ENCODE data around the gene SLC4A9. TPM values are rescaled to one million over a fixed set of nuclear protein-coding genes. Genes with fewer than 3 reads are reported as not detected.

Gene SLC4A9
- polyA plus RNA-seq, 2 of the 4 experiments (the other 2 are of a cell fraction), result not detected

DNA sequence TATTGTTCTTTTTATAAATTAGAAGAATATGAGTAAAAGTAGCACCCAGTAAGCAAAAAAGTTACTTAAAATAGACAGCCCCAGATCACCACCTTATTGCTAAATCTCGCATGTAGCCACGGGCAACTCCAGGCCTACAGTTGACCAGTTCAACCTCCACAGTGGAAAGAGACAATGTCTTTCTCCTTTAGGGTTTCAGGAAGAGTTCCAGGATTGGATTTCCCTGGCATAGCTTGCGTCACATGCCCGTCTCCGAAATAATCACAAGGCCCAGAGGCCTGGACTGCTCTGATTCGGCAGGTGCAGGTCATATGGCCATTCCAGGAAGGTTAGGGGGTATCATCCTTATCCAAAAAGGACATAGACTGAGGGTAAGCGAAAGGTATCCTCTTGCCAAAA is 47.2 kb upstream of the SLC4A9 start:
- Histone ChIP-seq H3K4me2 (no peak overlapping the region), H3K9me3 (no peaks in the 10 kb centered on the region), H3K4me3 (no peak overlapping the region), H3K4me1 (peaks cover 31% of the 10 kb centered on the region), H3K27ac (peak overlapping the region in 1 of 2 experiments; percentile 68; a peak in 3 of 6 replicates)
- POLR2A ChIA-PET, result no interaction called here
- no peak for ATAC-seq
- no peak for FAIRE-seq
- 96% methylated on average over 7 of the region's 7 CpGs for WGBS (ENCODE audit: missing lambda C conversion rate)
- CTCF ChIA-PET, result interaction anchor here (1.0 to 3.9 kb wide), 4 partner anchors 33 to 68 kb away, joined by 3 to 24 read pairs (median 8); partner anchors contain the start of gene HBEGF
- DNase-seq (ENCODE audit: low read depth in 1 of 2, low spot score in 1 of 2), result no peak
- TF ChIP-seq POLR2A (IDR thresholded peaks at IDR 0.05; ENCODE audit: low read length), result no peak
- TF ChIP-seq, protein P1, sequence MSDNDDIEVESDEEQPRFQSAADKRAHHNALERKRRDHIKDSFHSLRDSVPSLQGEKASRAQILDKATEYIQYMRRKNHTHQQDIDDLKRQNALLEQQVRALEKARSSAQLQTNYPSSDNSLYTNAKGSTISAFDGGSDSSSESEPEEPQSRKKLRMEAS (IDR thresholded peaks at IDR 0.05), result no peak

DNA sequence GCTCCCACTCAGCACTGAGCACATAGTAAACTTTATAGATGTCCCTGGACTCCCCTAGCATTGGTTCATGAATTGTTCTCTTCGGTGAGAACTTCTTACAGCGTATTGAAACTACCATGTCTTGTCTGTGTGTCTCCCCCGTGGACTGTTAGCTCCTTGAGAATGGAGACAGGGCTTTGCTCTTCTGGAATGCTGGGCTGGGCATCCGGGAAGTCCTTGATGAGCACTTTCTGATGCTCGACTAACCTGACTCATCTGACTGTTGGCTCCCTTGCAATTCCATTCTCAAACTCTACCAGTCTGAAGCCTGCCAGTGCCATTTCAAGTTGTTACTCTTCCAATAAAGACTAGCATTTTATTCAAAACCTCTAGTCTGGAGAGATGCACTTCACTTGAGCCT is 42.1 kb upstream of the SLC4A9 start:
- H3K27ac ChIP-seq, result peak overlapping the region; percentile 52 to 67
- DNase-seq (ENCODE audit: low read depth in 1 of 2, low spot score in 1 of 2), result peak in 1 of 2 experiments; percentile 70
- WGBS (ENCODE audit: missing lambda C conversion rate), result 36% methylated on average over 5 of the region's 5 CpGs

DNA sequence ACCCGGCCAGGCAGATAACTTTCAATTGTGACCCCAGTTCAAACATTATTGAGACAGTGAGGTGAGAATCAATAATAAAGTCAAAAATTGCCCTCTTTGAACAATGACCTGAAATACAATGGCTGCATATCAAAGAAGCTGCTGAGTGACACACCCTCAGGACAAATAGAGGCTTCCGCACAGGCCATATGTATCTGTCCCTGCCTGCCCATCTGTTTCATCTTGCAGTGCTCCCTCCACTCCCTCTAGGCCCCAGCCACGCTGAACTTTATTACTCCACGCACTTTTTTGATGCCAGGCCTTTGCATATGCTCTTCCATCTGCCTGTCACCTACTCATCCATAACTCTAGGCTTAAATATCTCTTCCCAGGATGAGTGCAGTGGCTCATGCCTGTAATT is 41.2 kb upstream of the SLC4A9 start:
- CTCF ChIA-PET, result interaction anchor here (1.3 to 2.8 kb wide), 6 partner anchors 9 to 40 kb away, joined by 3 to 11 read pairs (median 8); partner anchors contain the start of gene HBEGF
- H3K4me3 ChIP-seq, result no peak overlapping the region
- ATAC-seq, result no peak

More for the DNA sequence above, 42.1 kb upstream of the SLC4A9 start:
- POLR2A ChIA-PET, result interaction anchor here (1.0 to 2.3 kb wide), 2 partner anchors 15 to 28 kb away, joined by 4 to 11 read pairs; partner anchors contain the start of genes HBEGF and PFDN1
- Histone ChIP-seq H3K4me3 (no peak overlapping the region), H3K9me3 (no peaks in the 10 kb centered on the region), H3K4me2 (peak overlapping the region; percentile 53), H3K4me1 (peaks cover 29% of the 10 kb centered on the region)
- CTCF ChIA-PET, result interaction anchor here (1.1 to 2.8 kb wide), 9 partner anchors 10 to 56 kb away, joined by 3 to 11 read pairs (median 4); partner anchors contain the start of gene HBEGF
- TF ChIP-seq FOSL2 (IDR thresholded peaks at IDR 0.05) (no peak), FOSL2 (CRISPR knock-in tag; IDR thresholded peaks at IDR 0.05) (0 out of 2 replicates have a peak, but pooled peaks have one; percentile 36), TP53 (CRISPR knock-in tag; IDR thresholded peaks at IDR 0.05) (no peak)
- ATAC-seq (peak; percentile 81 to 87), FAIRE-seq (no peak)

More for the DNA sequence above, 41.2 kb upstream of the SLC4A9 start:
- no peaks in the 10 kb centered on the region for H3K9me3 ChIP-seq
- H3K4me2 ChIP-seq, result no peak overlapping the region
- no peak for FAIRE-seq
- H3K27ac ChIP-seq, result peak overlapping the region in 1 of 2 experiments; percentile 67; a peak in 3 of 6 replicates
- POLR2A ChIA-PET, result interaction anchor here (2.3 kb wide), 1 partner anchor 27 kb away, joined by 11 read pairs; the partner anchor contains the start of gene HBEGF
- peaks cover 39% of the 10 kb centered on the region for H3K4me1 ChIP-seq
- no peak for DNase-seq (ENCODE audit: low read depth in 1 of 2, low spot score in 1 of 2)
- 90% methylated on average over 4 of the region's 4 CpGs for WGBS (ENCODE audit: missing lambda C conversion rate)
- TF ChIP-seq EHMT2 (IDR thresholded peaks at IDR 0.05; ENCODE audit: low read depth) (no peak), KDM1A (IDR thresholded peaks at IDR 0.05; ENCODE audit: low read depth) (no peak), CHD4 (IDR thresholded peaks at IDR 0.05; ENCODE audit: borderline replicate concordance) (no peak), CEBPB (IDR thresholded peaks at IDR 0.05) (no peak), HEYL (CRISPR knock-in tag; IDR thresholded peaks at IDR 0.05) (no peak), HOXB5 (CRISPR knock-in tag; IDR thresholded peaks at IDR 0.05) (no peak), RAD21 (conservative IDR thresholded peaks at IDR 0.05 in 1 of 2, IDR thresholded peaks at IDR 0.05 in 1 of 2) (no peak), POLR2AphosphoS2 (conservative IDR thresholded peaks at IDR 0.05; ENCODE audit: low read length) (no peak), JUN (IDR thresholded peaks at IDR 0.05) (no peak), FOXS1 (CRISPR knock-in tag; IDR thresholded peaks at IDR 0.05) (no peak), BHLHE40 (IDR thresholded peaks at IDR 0.05; ENCODE audit: low read depth, low read length) (no peak), MAFK (IDR thresholded peaks at IDR 0.05; ENCODE audit: partially characterized antibody) (no peak), CHD2 (IDR thresholded peaks at IDR 0.05; ENCODE audit: low read length, partially characterized antibody) (no peak), POLR2A (IDR thresholded peaks at IDR 0.05; ENCODE audit: low read length) (no peak)
- TF ChIP-seq, protein P2, sequence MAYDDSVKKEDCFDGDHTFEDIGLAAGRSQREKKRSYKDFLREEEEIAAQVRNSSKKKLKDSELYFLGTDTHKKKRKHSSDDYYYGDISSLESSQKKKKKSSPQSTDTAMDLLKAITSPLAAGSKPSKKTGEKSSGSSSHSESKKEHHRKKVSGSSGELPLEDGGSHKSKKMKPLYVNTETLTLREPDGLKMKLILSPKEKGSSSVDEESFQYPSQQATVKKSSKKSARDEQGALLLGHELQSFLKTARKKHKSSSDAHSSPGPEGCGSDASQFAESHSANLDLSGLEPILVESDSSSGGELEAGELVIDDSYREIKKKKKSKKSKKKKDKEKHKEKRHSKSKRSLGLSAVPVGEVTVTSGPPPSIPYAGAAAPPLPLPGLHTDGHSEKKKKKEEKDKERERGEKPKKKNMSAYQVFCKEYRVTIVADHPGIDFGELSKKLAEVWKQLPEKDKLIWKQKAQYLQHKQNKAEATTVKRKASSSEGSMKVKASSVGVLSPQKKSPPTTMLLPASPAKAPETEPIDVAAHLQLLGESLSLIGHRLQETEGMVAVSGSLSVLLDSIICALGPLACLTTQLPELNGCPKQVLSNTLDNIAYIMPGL (CRISPR knock-in tag; IDR thresholded peaks at IDR 0.05; ENCODE audit: borderline replicate concordance), result no peak
- TF ChIP-seq, protein P3, sequence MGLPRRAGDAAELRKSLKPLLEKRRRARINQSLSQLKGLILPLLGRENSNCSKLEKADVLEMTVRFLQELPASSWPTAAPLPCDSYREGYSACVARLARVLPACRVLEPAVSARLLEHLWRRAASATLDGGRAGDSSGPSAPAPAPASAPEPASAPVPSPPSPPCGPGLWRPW (IDR thresholded peaks at IDR 0.05), result no peak
- TF ChIP-seq, protein P4, sequence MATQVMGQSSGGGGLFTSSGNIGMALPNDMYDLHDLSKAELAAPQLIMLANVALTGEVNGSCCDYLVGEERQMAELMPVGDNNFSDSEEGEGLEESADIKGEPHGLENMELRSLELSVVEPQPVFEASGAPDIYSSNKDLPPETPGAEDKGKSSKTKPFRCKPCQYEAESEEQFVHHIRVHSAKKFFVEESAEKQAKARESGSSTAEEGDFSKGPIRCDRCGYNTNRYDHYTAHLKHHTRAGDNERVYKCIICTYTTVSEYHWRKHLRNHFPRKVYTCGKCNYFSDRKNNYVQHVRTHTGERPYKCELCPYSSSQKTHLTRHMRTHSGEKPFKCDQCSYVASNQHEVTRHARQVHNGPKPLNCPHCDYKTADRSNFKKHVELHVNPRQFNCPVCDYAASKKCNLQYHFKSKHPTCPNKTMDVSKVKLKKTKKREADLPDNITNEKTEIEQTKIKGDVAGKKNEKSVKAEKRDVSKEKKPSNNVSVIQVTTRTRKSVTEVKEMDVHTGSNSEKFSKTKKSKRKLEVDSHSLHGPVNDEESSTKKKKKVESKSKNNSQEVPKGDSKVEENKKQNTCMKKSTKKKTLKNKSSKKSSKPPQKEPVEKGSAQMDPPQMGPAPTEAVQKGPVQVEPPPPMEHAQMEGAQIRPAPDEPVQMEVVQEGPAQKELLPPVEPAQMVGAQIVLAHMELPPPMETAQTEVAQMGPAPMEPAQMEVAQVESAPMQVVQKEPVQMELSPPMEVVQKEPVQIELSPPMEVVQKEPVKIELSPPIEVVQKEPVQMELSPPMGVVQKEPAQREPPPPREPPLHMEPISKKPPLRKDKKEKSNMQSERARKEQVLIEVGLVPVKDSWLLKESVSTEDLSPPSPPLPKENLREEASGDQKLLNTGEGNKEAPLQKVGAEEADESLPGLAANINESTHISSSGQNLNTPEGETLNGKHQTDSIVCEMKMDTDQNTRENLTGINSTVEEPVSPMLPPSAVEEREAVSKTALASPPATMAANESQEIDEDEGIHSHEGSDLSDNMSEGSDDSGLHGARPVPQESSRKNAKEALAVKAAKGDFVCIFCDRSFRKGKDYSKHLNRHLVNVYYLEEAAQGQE (IDR thresholded peaks at IDR 0.05), result no peak
